SK-N-SH treated with all-trans-retinoic acid at 6 μM for 48 hours (cell line): ENCODE results near the gene DOCK2.

ENCODE experiments used
- ATAC-seq: fragments of 200-7000 bp; cut with Tn5 transposase; 3 replicates; pipeline ENCODE4 v1.9.1; 2020; ENCODE audit warnings: mild to moderate bottlenecking, moderate library complexity
- ARNTL ChIP-seq: fragments of 450-650 bp; formaldehyde crosslinking; IDR thresholded peaks from 2 replicates; pipeline ENCODE4 v1.5.0; 2020; ENCODE audit warnings: low read depth, mild to moderate bottlenecking, moderate library complexity, borderline replicate concordance
- BACH2 ChIP-seq: fragments of 250-450 bp; sonication (Bioruptor Pico); IDR thresholded peaks from 2 replicates; pipeline ENCODE4 v1.9.0; 2021; ENCODE audit warnings: mild to moderate bottlenecking, borderline replicate concordance
- CSDC2 ChIP-seq: fragments of 250-450 bp; sonication (Bioruptor Pico); IDR thresholded peaks from 2 replicates; pipeline ENCODE4 v1.5.0; 2020; ENCODE audit warnings: mild to moderate bottlenecking, moderate library complexity
- ESRRG ChIP-seq: fragments of 250-450 bp; sonication (Bioruptor Pico); IDR thresholded peaks from 2 replicates; pipeline ENCODE4 v1.6.1; 2021; ENCODE audit warnings: mild to moderate bottlenecking
- GLIS3 ChIP-seq: fragments of 250-450 bp; sonication (Bioruptor Pico); IDR thresholded peaks from 2 replicates; pipeline ENCODE4 v1.5.0; 2020; ENCODE audit warnings: mild to moderate bottlenecking, moderate library complexity
- ISL1 ChIP-seq: fragments of 250-450 bp; sonication (Bioruptor Pico); IDR thresholded peaks from 2 replicates; pipeline ENCODE4 v2.1.2; 2022; ENCODE audit warnings: mild to moderate bottlenecking, moderate library complexity
- OSR1 ChIP-seq: fragments of 250-450 bp; sonication (Bioruptor Pico); IDR thresholded peaks from 2 replicates; pipeline ENCODE4 v1.8.0; 2022; ENCODE audit warnings: moderate library complexity, mild to moderate bottlenecking, inconsistent platforms
- PPARA ChIP-seq: fragments of 250-450 bp; sonication (Bioruptor Pico); IDR thresholded peaks from 2 replicates; pipeline ENCODE4 v1.5.0; 2020; ENCODE audit warnings: mild to moderate bottlenecking, borderline replicate concordance
- RARB ChIP-seq: fragments of 250-450 bp; sonication (Bioruptor Pico); IDR thresholded peaks from 2 replicates; pipeline ENCODE4 v1.8.0; 2021; ENCODE audit warnings: mild to moderate bottlenecking, moderate library complexity
- SNAI2 ChIP-seq: fragments of 250-450 bp; sonication (Bioruptor Pico); IDR thresholded peaks from 2 replicates; pipeline ENCODE4 v1.5.0; 2020; ENCODE audit warnings: mild to moderate bottlenecking, moderate library complexity
- TCF4 ChIP-seq: fragments of 250-450 bp; sonication (Bioruptor Pico); IDR thresholded peaks from 2 replicates; pipeline ENCODE4 v1.8.0; 2021; ENCODE audit warnings: mild to moderate bottlenecking, moderate library complexity, borderline replicate concordance
- TOX ChIP-seq: fragments of 250-450 bp; sonication (Bioruptor Pico); IDR thresholded peaks from 2 replicates; pipeline ENCODE4 v1.8.0; 2021; ENCODE audit warnings: mild to moderate bottlenecking, moderate library complexity, borderline replicate concordance
- ZFP3 ChIP-seq: fragments of 250-450 bp; sonication (Bioruptor Pico); IDR thresholded peaks from 2 replicates; pipeline ENCODE4 v1.5.0; 2020; ENCODE audit warnings: mild to moderate bottlenecking, moderate library complexity
- ZFP30 ChIP-seq: fragments of 450-650 bp; formaldehyde crosslinking; IDR thresholded peaks from 2 replicates; pipeline ENCODE4 v1.5.0; 2022; ENCODE audit warnings: mild to moderate bottlenecking, moderate library complexity
- ZNF565 ChIP-seq: fragments of 450-650 bp; formaldehyde crosslinking; conservative IDR thresholded peaks from 2 replicates; pipeline ENCODE4 v1.5.0; 2020; ENCODE audit warnings: low read depth, mild to moderate bottlenecking, moderate library complexity
- ZNF70 ChIP-seq: fragments of 450-650 bp; formaldehyde crosslinking; IDR thresholded peaks from 2 replicates; pipeline ENCODE4 v1.5.0; 2020; ENCODE audit warnings: mild to moderate bottlenecking, moderate library complexity
- ZNF8 ChIP-seq: fragments of 450-650 bp; formaldehyde crosslinking; IDR thresholded peaks from 2 replicates; pipeline ENCODE4 v1.5.0; 2020; ENCODE audit warnings: mild to moderate bottlenecking, moderate library complexity
- TF ChIP-seq, protein P1 (sequence below): fragments of 250-450 bp; sonication (Bioruptor Pico); IDR thresholded peaks from 2 replicates; pipeline ENCODE4 v1.8.0; 2020; ENCODE audit warnings: mild to moderate bottlenecking, moderate library complexity, borderline replicate concordance
- TF ChIP-seq, protein P2 (sequence below): fragments of 250-450 bp; sonication (Bioruptor Pico); IDR thresholded peaks from 2 replicates; pipeline ENCODE4 v1.5.1; 2021; ENCODE audit warnings: mild to moderate bottlenecking, moderate library complexity
- TF ChIP-seq, protein P3 (sequence below): fragments of 250-450 bp; sonication (Bioruptor Pico); IDR thresholded peaks from 2 replicates; pipeline ENCODE4 v1.8.0; 2021; ENCODE audit warnings: low read depth, mild to moderate bottlenecking, moderate library complexity, borderline replicate concordance
- TF ChIP-seq, protein P4 (sequence below): fragments of 250-450 bp; sonication (Bioruptor Pico); IDR thresholded peaks from 2 replicates; pipeline ENCODE4 v1.5.1; 2020; ENCODE audit warnings: low read depth, mild to moderate bottlenecking, moderate library complexity
- TF ChIP-seq, protein P5 (sequence below): fragments of 250-450 bp; sonication (Bioruptor Pico); IDR thresholded peaks from 2 replicates; pipeline ENCODE4 v1.5.0; 2020; ENCODE audit warnings: mild to moderate bottlenecking, moderate library complexity

DOCK2 gene

DNA sequence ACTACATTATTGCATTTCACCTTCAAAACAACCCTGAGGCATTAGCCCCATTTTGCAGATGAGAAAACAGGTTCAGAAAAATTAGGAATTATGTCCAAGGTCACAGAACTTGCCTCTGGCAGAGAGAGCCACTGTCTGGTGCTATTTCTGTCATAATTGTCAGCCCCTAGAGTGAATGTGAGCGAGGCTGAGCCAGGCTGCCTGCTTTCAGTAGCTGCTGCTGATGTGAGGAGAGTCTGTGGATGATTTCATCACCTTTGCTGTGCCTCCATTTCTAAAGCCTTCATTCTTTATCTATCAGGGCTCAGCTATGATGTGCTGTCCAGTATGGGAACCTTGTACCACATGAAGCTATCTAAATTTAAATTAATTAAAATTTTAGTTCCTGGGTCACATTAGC is 271.8 kb downstream of the DOCK2 start:
- TF ChIP-seq TOX (no peak), OSR1 (no peak), ZFP30 (CRISPR knock-in tag) (no peak), ISL1 (CRISPR knock-in tag) (no peak), ARNTL (CRISPR knock-in tag) (no peak), ZFP3 (CRISPR knock-in tag) (no peak), TCF4 (no peak)
- TF ChIP-seq, protein P1, sequence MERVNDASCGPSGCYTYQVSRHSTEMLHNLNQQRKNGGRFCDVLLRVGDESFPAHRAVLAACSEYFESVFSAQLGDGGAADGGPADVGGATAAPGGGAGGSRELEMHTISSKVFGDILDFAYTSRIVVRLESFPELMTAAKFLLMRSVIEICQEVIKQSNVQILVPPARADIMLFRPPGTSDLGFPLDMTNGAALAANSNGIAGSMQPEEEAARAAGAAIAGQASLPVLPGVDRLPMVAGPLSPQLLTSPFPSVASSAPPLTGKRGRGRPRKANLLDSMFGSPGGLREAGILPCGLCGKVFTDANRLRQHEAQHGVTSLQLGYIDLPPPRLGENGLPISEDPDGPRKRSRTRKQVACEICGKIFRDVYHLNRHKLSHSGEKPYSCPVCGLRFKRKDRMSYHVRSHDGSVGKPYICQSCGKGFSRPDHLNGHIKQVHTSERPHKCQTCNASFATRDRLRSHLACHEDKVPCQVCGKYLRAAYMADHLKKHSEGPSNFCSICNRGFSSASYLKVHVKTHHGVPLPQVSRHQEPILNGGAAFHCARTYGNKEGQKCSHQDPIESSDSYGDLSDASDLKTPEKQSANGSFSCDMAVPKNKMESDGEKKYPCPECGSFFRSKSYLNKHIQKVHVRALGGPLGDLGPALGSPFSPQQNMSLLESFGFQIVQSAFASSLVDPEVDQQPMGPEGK: no peak
- TF ChIP-seq, protein P2, sequence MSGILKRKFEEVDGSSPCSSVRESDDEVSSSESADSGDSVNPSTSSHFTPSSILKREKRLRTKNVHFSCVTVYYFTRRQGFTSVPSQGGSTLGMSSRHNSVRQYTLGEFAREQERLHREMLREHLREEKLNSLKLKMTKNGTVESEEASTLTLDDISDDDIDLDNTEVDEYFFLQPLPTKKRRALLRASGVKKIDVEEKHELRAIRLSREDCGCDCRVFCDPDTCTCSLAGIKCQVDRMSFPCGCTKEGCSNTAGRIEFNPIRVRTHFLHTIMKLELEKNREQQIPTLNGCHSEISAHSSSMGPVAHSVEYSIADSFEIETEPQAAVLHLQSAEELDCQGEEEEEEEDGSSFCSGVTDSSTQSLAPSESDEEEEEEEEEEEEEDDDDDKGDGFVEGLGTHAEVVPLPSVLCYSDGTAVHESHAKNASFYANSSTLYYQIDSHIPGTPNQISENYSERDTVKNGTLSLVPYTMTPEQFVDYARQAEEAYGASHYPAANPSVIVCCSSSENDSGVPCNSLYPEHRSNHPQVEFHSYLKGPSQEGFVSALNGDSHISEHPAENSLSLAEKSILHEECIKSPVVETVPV (CRISPR knock-in tag): no peak
- TF ChIP-seq, protein P3, sequence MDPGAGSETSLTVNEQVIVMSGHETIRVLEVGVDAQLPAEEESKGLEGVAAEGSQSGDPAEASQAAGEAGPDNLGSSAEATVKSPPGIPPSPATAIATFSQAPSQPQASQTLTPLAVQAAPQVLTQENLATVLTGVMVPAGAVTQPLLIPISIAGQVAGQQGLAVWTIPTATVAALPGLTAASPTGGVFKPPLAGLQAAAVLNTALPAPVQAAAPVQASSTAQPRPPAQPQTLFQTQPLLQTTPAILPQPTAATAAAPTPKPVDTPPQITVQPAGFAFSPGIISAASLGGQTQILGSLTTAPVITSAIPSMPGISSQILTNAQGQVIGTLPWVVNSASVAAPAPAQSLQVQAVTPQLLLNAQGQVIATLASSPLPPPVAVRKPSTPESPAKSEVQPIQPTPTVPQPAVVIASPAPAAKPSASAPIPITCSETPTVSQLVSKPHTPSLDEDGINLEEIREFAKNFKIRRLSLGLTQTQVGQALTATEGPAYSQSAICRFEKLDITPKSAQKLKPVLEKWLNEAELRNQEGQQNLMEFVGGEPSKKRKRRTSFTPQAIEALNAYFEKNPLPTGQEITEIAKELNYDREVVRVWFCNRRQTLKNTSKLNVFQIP (CRISPR knock-in tag): no peak
- TF ChIP-seq, protein P4, sequence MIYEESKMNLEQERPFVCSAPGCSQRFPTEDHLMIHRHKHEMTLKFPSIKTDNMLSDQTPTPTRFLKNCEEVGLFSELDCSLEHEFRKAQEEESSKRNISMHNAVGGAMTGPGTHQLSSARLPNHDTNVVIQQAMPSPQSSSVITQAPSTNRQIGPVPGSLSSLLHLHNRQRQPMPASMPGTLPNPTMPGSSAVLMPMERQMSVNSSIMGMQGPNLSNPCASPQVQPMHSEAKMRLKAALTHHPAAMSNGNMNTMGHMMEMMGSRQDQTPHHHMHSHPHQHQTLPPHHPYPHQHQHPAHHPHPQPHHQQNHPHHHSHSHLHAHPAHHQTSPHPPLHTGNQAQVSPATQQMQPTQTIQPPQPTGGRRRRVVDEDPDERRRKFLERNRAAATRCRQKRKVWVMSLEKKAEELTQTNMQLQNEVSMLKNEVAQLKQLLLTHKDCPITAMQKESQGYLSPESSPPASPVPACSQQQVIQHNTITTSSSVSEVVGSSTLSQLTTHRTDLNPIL (CRISPR knock-in tag): no peak
- no peak for ATAC-seq

DNA sequence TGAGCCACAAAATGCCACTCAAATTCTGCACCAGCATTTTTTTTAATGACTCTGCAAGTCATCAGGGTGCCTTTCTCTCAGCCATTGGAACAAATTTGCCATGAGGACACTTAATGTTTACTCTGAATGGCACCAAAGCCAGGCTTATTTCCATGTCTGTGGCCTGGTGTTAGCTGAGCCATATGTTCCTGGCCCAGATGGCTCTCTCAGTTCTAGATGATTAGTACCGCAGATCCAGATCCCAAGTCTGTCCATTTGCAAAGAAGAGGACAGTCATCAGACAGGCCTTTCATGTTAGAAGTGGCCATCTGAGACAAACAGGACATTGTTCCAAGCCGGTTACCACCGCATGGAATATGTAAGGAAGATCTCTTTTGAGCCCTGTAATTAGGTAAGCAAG is 272.9 kb downstream of the DOCK2 start:
- TF ChIP-seq, protein P2 (CRISPR knock-in tag): no peak
- TF ChIP-seq GLIS3 (CRISPR knock-in tag) (no peak), RARB (no peak), SNAI2 (no peak), ZFP3 (CRISPR knock-in tag) (no peak), ZNF70 (CRISPR knock-in tag) (no peak), TOX (no peak), ESRRG (CRISPR knock-in tag) (no peak), OSR1 (no peak), PPARA (CRISPR knock-in tag) (no peak), ZNF565 (no peak), ZFP30 (CRISPR knock-in tag) (no peak), ZNF8 (CRISPR knock-in tag) (no peak), ISL1 (CRISPR knock-in tag) (no peak), CSDC2 (CRISPR knock-in tag) (no peak), BACH2 (CRISPR knock-in tag) (no peak)
- TF ChIP-seq, protein P5, sequence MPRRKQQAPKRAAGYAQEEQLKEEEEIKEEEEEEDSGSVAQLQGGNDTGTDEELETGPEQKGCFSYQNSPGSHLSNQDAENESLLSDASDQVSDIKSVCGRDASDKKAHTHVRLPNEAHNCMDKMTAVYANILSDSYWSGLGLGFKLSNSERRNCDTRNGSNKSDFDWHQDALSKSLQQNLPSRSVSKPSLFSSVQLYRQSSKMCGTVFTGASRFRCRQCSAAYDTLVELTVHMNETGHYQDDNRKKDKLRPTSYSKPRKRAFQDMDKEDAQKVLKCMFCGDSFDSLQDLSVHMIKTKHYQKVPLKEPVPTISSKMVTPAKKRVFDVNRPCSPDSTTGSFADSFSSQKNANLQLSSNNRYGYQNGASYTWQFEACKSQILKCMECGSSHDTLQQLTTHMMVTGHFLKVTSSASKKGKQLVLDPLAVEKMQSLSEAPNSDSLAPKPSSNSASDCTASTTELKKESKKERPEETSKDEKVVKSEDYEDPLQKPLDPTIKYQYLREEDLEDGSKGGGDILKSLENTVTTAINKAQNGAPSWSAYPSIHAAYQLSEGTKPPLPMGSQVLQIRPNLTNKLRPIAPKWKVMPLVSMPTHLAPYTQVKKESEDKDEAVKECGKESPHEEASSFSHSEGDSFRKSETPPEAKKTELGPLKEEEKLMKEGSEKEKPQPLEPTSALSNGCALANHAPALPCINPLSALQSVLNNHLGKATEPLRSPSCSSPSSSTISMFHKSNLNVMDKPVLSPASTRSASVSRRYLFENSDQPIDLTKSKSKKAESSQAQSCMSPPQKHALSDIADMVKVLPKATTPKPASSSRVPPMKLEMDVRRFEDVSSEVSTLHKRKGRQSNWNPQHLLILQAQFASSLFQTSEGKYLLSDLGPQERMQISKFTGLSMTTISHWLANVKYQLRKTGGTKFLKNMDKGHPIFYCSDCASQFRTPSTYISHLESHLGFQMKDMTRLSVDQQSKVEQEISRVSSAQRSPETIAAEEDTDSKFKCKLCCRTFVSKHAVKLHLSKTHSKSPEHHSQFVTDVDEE (CRISPR knock-in tag): no peak
- TF ChIP-seq, protein P3 (CRISPR knock-in tag): no peak
- TF ChIP-seq, protein P4 (CRISPR knock-in tag): no peak
- TF ChIP-seq, protein P1: no peak
- TF ChIP-seq, all 23 proteins: peak for 0
- ATAC-seq: no peak
